Spleen (tissue), 11 donors: Measurements from ENCODE around the gene USF3. TPM values are rescaled to one million over a fixed set of nuclear protein-coding genes. Genes with fewer than 3 reads are reported as not detected.

Experiments used
- DNase-seq: peaks from one replicate; pipeline ENCODE4 v3.0.0-alpha.2; 2020
- H3K27ac ChIP-seq, 8 donors: fragments of 200-600 bp; sonication (generic) in 7 of 8; 1 replicate in 4 of 8; 2 replicates in 4 of 8; pipeline versions ENCODE4 v1.5.0 to v1.8.0; 2016 to 2021; ENCODE audit warnings: inconsistent platforms in 4 of 8, mild to moderate bottlenecking in 4 of 8, moderate library complexity in 1 of 8
- H3K27me3 ChIP-seq, 7 donors: fragments of 200-600 bp; sonication (generic) in 6 of 7; replicated peaks in 1 of 7; 1 replicate in 4 of 7; 2 replicates in 3 of 7; pipeline versions ENCODE4 v1.5.0 to v1.8.0; 2016 to 2021; ENCODE audit warnings: inconsistent platforms in 3 of 7, mild to moderate bottlenecking in 1 of 7
- H3K36me3 ChIP-seq, 6 donors: fragments of 200-600 bp; sonication (generic) in 5 of 6; 1 replicate in 4 of 6; 2 replicates in 2 of 6; pipeline versions ENCODE4 v1.5.0 to v1.8.0; 2016 to 2021; ENCODE audit warnings: inconsistent platforms in 2 of 6
- H3K4me1 ChIP-seq, 6 donors: fragments of 200-600 bp; sonication (generic) in 5 of 6; 1 replicate in 3 of 6; 2 replicates in 3 of 6; pipeline versions ENCODE4 v1.5.0 to v1.8.0; 2016 to 2021; ENCODE audit warnings: inconsistent platforms in 3 of 6
- H3K4me3 ChIP-seq, 8 donors: fragments of 200-600 bp; sonication (generic) in 7 of 8; 1 replicate in 4 of 8; 2 replicates in 4 of 8; pipeline versions ENCODE4 v1.5.0 to v1.8.0; 2016 to 2021; ENCODE audit warnings: inconsistent platforms in 4 of 8, mild to moderate bottlenecking in 4 of 8, moderate library complexity in 2 of 8
- H3K9me3 ChIP-seq, 8 donors: fragments of 200-600 bp; sonication (generic) in 7 of 8; 1 replicate in 4 of 8; 2 replicates in 4 of 8; pipeline versions ENCODE4 v1.5.0 to v1.8.0; 2016 to 2021; ENCODE audit warnings: inconsistent platforms in 4 of 8
- CTCF ChIP-seq, 11 experiments: fragments of 200-600 bp in 7 of 11; fragments of 450-650 bp in 4 of 11; sonication (generic) in 4 of 11; IDR thresholded peaks in 8 of 11; conservative IDR thresholded peaks in 3 of 11; 1 replicate in 7 of 11; 2 replicates in 4 of 11; pipeline versions ENCODE4 v1.4.0 to v1.8.0; 2016 to 2021; ENCODE audit warnings: antibody characterized with exemption in 11 of 11, inconsistent platforms in 4 of 11, mild to moderate bottlenecking in 1 of 11
- POLR2A ChIP-seq, 3 donors: fragments of 450-650 bp; IDR thresholded peaks; one replicate each; pipeline ENCODE4 v1.5.1; 2017; ENCODE audit warnings: antibody characterized with exemption in 3 of 3, mild to moderate bottlenecking in 1 of 3
- POLR2AphosphoS5 ChIP-seq, 3 donors: sonication (generic); formaldehyde crosslinking; IDR thresholded peaks; one replicate each; pipeline ENCODE4 v1.5.1; 2017; ENCODE audit warnings: antibody characterized with exemption in 3 of 3
- WGBS, 5 donors: extraction: QIAGEN DNeasy Blood & Tissue Kit in 3 of 5; methylation state at CpG; one replicate each; pipeline versions ENCODE4 v1.1.5 to v1.1.7; 2013 to 2018; 5-methylcytosine and 5-hydroxymethylcytosine counted together
- intact Hi-C: fragments of 100-400 bp; cut with DNase I; formaldehyde crosslinking; loops from one replicate; pipeline ENCODE4 v1.15.0; 2023; ENCODE audit warnings: low total_unique reads
- polyA plus RNA-seq, 3 donors: library from polyadenylated mRNA; stranded (reverse); fragments of 200-250 nt; gene quantifications; one replicate each; pipeline ENCODE4 v1.2.1, GENCODE V29; 2013
- total RNA-seq, 7 donors: library from RNA; depleted of rRNA in 3 of 7; stranded (reverse); fragments of >200 nt in 3 of 7; fragmentation: NEBNext Ultra II Directional in 4 of 7; extraction: Animal tissue kit (Norgen Biotek cat#: 25700) in 4 of 7; gene quantifications; one replicate each; pipeline versions ENCODE4 v1.1.0 to v1.2.1, GENCODE V29; 2016 to 2021
- donor health status: healthy with polysubstance abuse.
- donor health status: DM: no; HTN: no; CAD: no; lungs with moderate emphysema.
- donor health status: DM: no; HTN: no; CAD: no.
- donor health status: Bipolar disorder and iron deficiency.
- donor health status: healthy.
- donor health status: DM: no; HTN: no; CAD: no.
- donor health status: DM: yes; HTN: yes; CAD: no.

The USF3 gene
- total and polyA plus RNA-seq, 10 donors = 5.5 to 36.0 (median 25.7) TPM

- 76 to 87% (median 81%) methylated on average over 4 of the region's 4 CpGs for WGBS, 5 donors
- no peak overlapping the region for H3K4me3 ChIP-seq
- H3K9me3 ChIP-seq = no peaks in the 10 kb centered on the region
- H3K27me3 ChIP-seq = no peaks in the 10 kb centered on the region
- H3K27ac ChIP-seq = no peak overlapping the region
- no peak for DNase-seq
- intact Hi-C loops = no loop called here
- TF ChIP-seq POLR2A (IDR thresholded peaks at IDR 0.05) = no peak
- no peak for TF ChIP-seq POLR2AphosphoS5 (IDR thresholded peaks at IDR 0.05)
- TF ChIP-seq CTCF (IDR thresholded peaks at IDR 0.05 in 8 of 11, conservative IDR thresholded peaks at IDR 0.05 in 3 of 11) = no peak
- peaks cover 0 to 33% (median 0%) of the 10 kb centered on the region in 6 donors for H3K4me1 ChIP-seq
- H3K36me3 ChIP-seq = peaks cover 0 to 77% (median 23%) of the 10 kb centered on the region in 6 donors
Measured at GRCh38 chr3:113673593-113673992, 22.8 kb downstream of the USF3 start.

- intact Hi-C loops = no loop called here
- 37 to 44% (median 39%) methylated on average over 4 of the region's 4 CpGs for WGBS, 5 donors
- Histone ChIP-seq H3K27me3 (no peaks in the 10 kb centered on the region), H3K9me3 (no peaks in the 10 kb centered on the region), H3K36me3 (peaks cover 0 to 72% (median 17%) of the 10 kb centered on the region in 6 donors), H3K4me3 (no peak overlapping the region), H3K4me1 (peaks cover 0 to 43% (median 15%) of the 10 kb centered on the region in 6 donors), H3K27ac (peak overlapping the region in 4 of 8 donors; percentile 42 to 56 (median 48))
- no peak for DNase-seq
- TF ChIP-seq CTCF (IDR thresholded peaks at IDR 0.05 in 8 of 11, conservative IDR thresholded peaks at IDR 0.05 in 3 of 11) (no peak), POLR2A (IDR thresholded peaks at IDR 0.05) (no peak), POLR2AphosphoS5 (IDR thresholded peaks at IDR 0.05) (no peak)
Measured at GRCh38 chr3:113668015-113668414, 28.4 kb downstream of the USF3 start.

- Histone ChIP-seq H3K27ac (no peak overlapping the region), H3K9me3 (no peaks in the 10 kb centered on the region), H3K4me3 (no peak overlapping the region), H3K4me1 (peaks cover 0 to 58% (median 16%) of the 10 kb centered on the region in 6 donors), H3K27me3 (no peaks in the 10 kb centered on the region), H3K36me3 (peaks cover 0 to 74% (median 46%) of the 10 kb centered on the region in 6 donors)
- intact Hi-C loops = no loop called here
- DNase-seq = no peak
- TF ChIP-seq CTCF (IDR thresholded peaks at IDR 0.05 in 8 of 11, conservative IDR thresholded peaks at IDR 0.05 in 3 of 11) = no peak
- TF ChIP-seq POLR2A (IDR thresholded peaks at IDR 0.05) = no peak
- no peak for TF ChIP-seq POLR2AphosphoS5 (IDR thresholded peaks at IDR 0.05)
Measured at GRCh38 chr3:113664523-113665094, 31.8 kb downstream of the USF3 start.

GRCh38 chr3:113663761-113664160 is 32.7 kb downstream of the USF3 start:
- TF ChIP-seq CTCF (IDR thresholded peaks at IDR 0.05 in 8 of 11, conservative IDR thresholded peaks at IDR 0.05 in 3 of 11) (no peak), POLR2AphosphoS5 (IDR thresholded peaks at IDR 0.05) (no peak), POLR2A (IDR thresholded peaks at IDR 0.05) (no peak)
- no peak for DNase-seq
- Histone ChIP-seq H3K36me3 (peaks cover 0 to 82% (median 50%) of the 10 kb centered on the region in 6 donors), H3K4me1 (peaks cover 0 to 55% (median 18%) of the 10 kb centered on the region in 6 donors), H3K9me3 (no peaks in the 10 kb centered on the region), H3K4me3 (no peak overlapping the region), H3K27ac (no peak overlapping the region), H3K27me3 (no peaks in the 10 kb centered on the region)
- intact Hi-C loops = loop anchor here (2.0 kb wide), 1 partner anchor 27 kb away; no protein-coding TSS in a partner anchor
- 89 to 95% (median 91%) methylated on average over 1 of the region's 1 CpG for WGBS, 5 donors
